Immature natural killer cell (primary cell): ENCODE measurements around the gene IGFBP5. TPM values are rescaled to one million over a fixed set of nuclear protein-coding genes. Genes with fewer than 3 reads are reported as not detected.

Experiments
- DNase-seq, 3 donors: peaks; one replicate each; pipeline ENCODE4 v3.0.0; 2022; ENCODE audit warnings: mixed read lengths in 1 of 3
- H3K27ac Mint-ChIP-seq, 6 donors: one replicate each; pipeline ENCODE4 v1.8.0; 2020; ENCODE audit warnings: mixed read lengths in 6 of 6, mild to moderate bottlenecking in 5 of 6, inconsistent platforms in 4 of 6, moderate library complexity in 3 of 6
- H3K27me3 Mint-ChIP-seq, 3 donors: one replicate each; pipeline ENCODE4 v1.8.0; 2020 to 2021; ENCODE audit warnings: low read depth in 3 of 3, mild to moderate bottlenecking in 3 of 3, mixed read lengths in 3 of 3, moderate library complexity in 3 of 3, inconsistent platforms in 1 of 3
- H3K36me3 Mint-ChIP-seq, 3 donors: one replicate each; pipeline ENCODE4 v1.8.0; 2020; ENCODE audit warnings: mixed read lengths in 3 of 3, inconsistent platforms in 2 of 3, mild to moderate bottlenecking in 2 of 3
- H3K4me1 Mint-ChIP-seq, 2 donors: one replicate each; pipeline ENCODE4 v1.8.0; 2020; ENCODE audit warnings: inconsistent platforms in 2 of 2, mild to moderate bottlenecking in 2 of 2, mixed read lengths in 2 of 2, moderate library complexity in 1 of 2
- H3K4me3 Mint-ChIP-seq, 5 donors: one replicate each; pipeline ENCODE4 v1.8.0; 2020; ENCODE audit warnings: mild to moderate bottlenecking in 5 of 5, mixed read lengths in 5 of 5, inconsistent platforms in 3 of 5, moderate library complexity in 3 of 5
- H3K9me3 Mint-ChIP-seq, 6 donors: one replicate each; pipeline ENCODE4 v1.8.0; 2020; ENCODE audit warnings: mild to moderate bottlenecking in 6 of 6, mixed read lengths in 6 of 6, inconsistent platforms in 4 of 6, moderate library complexity in 3 of 6
- polyA plus RNA-seq, 3 donors: library from polyadenylated mRNA; unstranded; fragments of 300-500 nt; fragmentation: Illumina TruSeq; gene quantifications; one replicate each; pipeline ENCODE4 v1.2.3, GENCODE V29; 2021

IGFBP5 gene
- polyA plus RNA-seq, 3 donors from 2014 or later = not detected

GRCh38 chr2:216649574-216649973 lies 45.8 kb downstream of the IGFBP5 start:
- Mint-ChIP-seq H3K27ac (no peak overlapping the region), H3K36me3 (no peaks in the 10 kb centered on the region), H3K4me1 (peaks cover 3 to 8% of the 10 kb centered on the region in 2 donors), H3K27me3 (peaks cover 2 to 7% (median 3%) of the 10 kb centered on the region in 3 donors), H3K4me3 (no peak overlapping the region), H3K9me3 (no peaks in the 10 kb centered on the region)
- no peak for DNase-seq

- Mint-ChIP-seq H3K27me3 (peaks cover 3 to 5% (median 4%) of the 10 kb centered on the region in 3 donors), H3K9me3 (no peaks in the 10 kb centered on the region), H3K36me3 (no peaks in the 10 kb centered on the region), H3K4me3 (no peak overlapping the region), H3K4me1 (no peaks in the 10 kb centered on the region), H3K27ac (no peak overlapping the region)
- DNase-seq = no peak
Measured at GRCh38 chr2:216648105-216648504, 47.2 kb downstream of the IGFBP5 start.

GRCh38 chr2:216646116-216646515 lies 49.2 kb downstream of the IGFBP5 start:
- no peak for DNase-seq
- H3K36me3 Mint-ChIP-seq = no peaks in the 10 kb centered on the region
- no peaks in the 10 kb centered on the region for H3K4me1 Mint-ChIP-seq
- no peak overlapping the region for H3K4me3 Mint-ChIP-seq
- peaks cover 3 to 5% (median 4%) of the 10 kb centered on the region in 3 donors for H3K27me3 Mint-ChIP-seq
- no peaks in the 10 kb centered on the region for H3K9me3 Mint-ChIP-seq
- no peak overlapping the region for H3K27ac Mint-ChIP-seq

- H3K27ac Mint-ChIP-seq = no peak overlapping the region
- H3K4me1 Mint-ChIP-seq = no peaks in the 10 kb centered on the region
- H3K9me3 Mint-ChIP-seq = no peaks in the 10 kb centered on the region
- peaks cover 3 to 6% (median 5%) of the 10 kb centered on the region in 3 donors for H3K27me3 Mint-ChIP-seq
- H3K4me3 Mint-ChIP-seq = no peak overlapping the region
- no peak for DNase-seq
- no peaks in the 10 kb centered on the region for H3K36me3 Mint-ChIP-seq
Measured at GRCh38 chr2:216645636-216645950, 49.8 kb downstream of the IGFBP5 start.

- Mint-ChIP-seq H3K36me3 (no peaks in the 10 kb centered on the region), H3K27ac (no peak overlapping the region), H3K4me3 (no peak overlapping the region), H3K9me3 (no peaks in the 10 kb centered on the region), H3K27me3 (peaks cover 3 to 9% (median 5%) of the 10 kb centered on the region in 3 donors), H3K4me1 (no peaks in the 10 kb centered on the region)
- DNase-seq = no peak
Measured at GRCh38 chr2:216644842-216645635, 50.3 kb downstream of the IGFBP5 start.

GRCh38 chr2:216643986-216644659 lies 51.2 kb downstream of the IGFBP5 start:
- DNase-seq = no peak
- Mint-ChIP-seq H3K36me3 (no peaks in the 10 kb centered on the region), H3K9me3 (no peaks in the 10 kb centered on the region), H3K27ac (no peak overlapping the region), H3K4me1 (no peaks in the 10 kb centered on the region), H3K4me3 (no peak overlapping the region), H3K27me3 (peaks cover 2 to 9% (median 7%) of the 10 kb centered on the region in 3 donors)

- H3K27me3 Mint-ChIP-seq = peaks cover 24 to 39% (median 24%) of the 10 kb centered on the region in 3 donors
- H3K9me3 Mint-ChIP-seq = peaks cover 0 to 6% (median 0%) of the 10 kb centered on the region in 6 donors
- no peak overlapping the region for H3K27ac Mint-ChIP-seq
- peaks cover 0 to 4% (median 4%) of the 10 kb centered on the region in 3 donors for H3K36me3 Mint-ChIP-seq
- H3K4me1 Mint-ChIP-seq = peaks cover 27 to 29% of the 10 kb centered on the region in 2 donors
- no peak overlapping the region for H3K4me3 Mint-ChIP-seq
- no peak for DNase-seq
Measured at GRCh38 chr2:216637472-216637871, 57.9 kb downstream of the IGFBP5 start.

- H3K36me3 Mint-ChIP-seq = peaks cover 0 to 4% (median 4%) of the 10 kb centered on the region in 3 donors
- peak overlapping the region in 1 of 5 donors; percentile 13 for H3K4me3 Mint-ChIP-seq
- peaks cover 24 to 39% (median 24%) of the 10 kb centered on the region in 3 donors for H3K27me3 Mint-ChIP-seq
- DNase-seq = no peak
- H3K27ac Mint-ChIP-seq = no peak overlapping the region
- peaks cover 27 to 31% of the 10 kb centered on the region in 2 donors for H3K4me1 Mint-ChIP-seq
- peaks cover 0 to 6% (median 0%) of the 10 kb centered on the region in 6 donors for H3K9me3 Mint-ChIP-seq
Measured at GRCh38 chr2:216636551-216637450, 58.5 kb downstream of the IGFBP5 start.

- H3K27me3 Mint-ChIP-seq = peaks cover 24 to 43% (median 24%) of the 10 kb centered on the region in 3 donors
- peaks cover 0 to 4% (median 4%) of the 10 kb centered on the region in 3 donors for H3K36me3 Mint-ChIP-seq
- peaks cover 0 to 6% (median 0%) of the 10 kb centered on the region in 6 donors for H3K9me3 Mint-ChIP-seq
- H3K4me3 Mint-ChIP-seq = peak overlapping the region in 4 of 5 donors; percentile 41 to 72 (median 52)
- no peak for DNase-seq
- peaks cover 27 to 31% of the 10 kb centered on the region in 2 donors for H3K4me1 Mint-ChIP-seq
- H3K27ac Mint-ChIP-seq = no peak overlapping the region
Measured at GRCh38 chr2:216635701-216636550, 59.4 kb downstream of the IGFBP5 start.

GRCh38 chr2:216635171-216635570 lies 60.2 kb downstream of the IGFBP5 start:
- peaks cover 27 to 31% of the 10 kb centered on the region in 2 donors for H3K4me1 Mint-ChIP-seq
- peaks cover 24 to 39% (median 24%) of the 10 kb centered on the region in 3 donors for H3K27me3 Mint-ChIP-seq
- H3K36me3 Mint-ChIP-seq = peaks cover 0 to 4% (median 4%) of the 10 kb centered on the region in 3 donors
- H3K9me3 Mint-ChIP-seq = peaks cover 0 to 6% (median 0%) of the 10 kb centered on the region in 6 donors
- H3K27ac Mint-ChIP-seq = no peak overlapping the region
- peak overlapping the region; percentile 41 to 74 (median 62) for H3K4me3 Mint-ChIP-seq
- no peak for DNase-seq

GRCh38 chr2:216634370-216635148 lies 60.8 kb downstream of the IGFBP5 start:
- H3K4me1 Mint-ChIP-seq = peaks cover 27 to 31% of the 10 kb centered on the region in 2 donors
- DNase-seq = no peak
- H3K9me3 Mint-ChIP-seq = peaks cover 0 to 6% (median 0%) of the 10 kb centered on the region in 6 donors
- H3K27me3 Mint-ChIP-seq = peaks cover 21 to 39% (median 24%) of the 10 kb centered on the region in 3 donors
- H3K4me3 Mint-ChIP-seq = peak overlapping the region; percentile 76 to 87 (median 81)
- H3K36me3 Mint-ChIP-seq = peaks cover 0 to 4% (median 4%) of the 10 kb centered on the region in 3 donors
- H3K27ac Mint-ChIP-seq = no peak overlapping the region
